CD4-positive, alpha-beta T cell treated with Interleukin-6 at 100 ng/mL for 8 hours (primary cell): ENCODE results near the gene BCL11A.
"Not testable (repeated sequence)": the region's sequence is repeated elsewhere in the genome, so short reads cannot be mapped to it uniquely, and the experiment has no call there.

Source experiments
- DNase-seq: peaks from one replicate; pipeline ENCODE4 v3.0.0-alpha.2; 2020; ENCODE audit warnings: mixed read lengths, low spot score

BCL11A gene

GRCh38 chr2:60432035-60432601, 121.3 kb downstream of the BCL11A start:
- DNase-seq = no peak

GRCh38 chr2:60429681-60430080, 123.8 kb downstream of the BCL11A start:
- DNase-seq = no peak

- no peak for DNase-seq
Observed at GRCh38 chr2:60426880-60427279, 126.6 kb downstream of the BCL11A start.

DNA sequence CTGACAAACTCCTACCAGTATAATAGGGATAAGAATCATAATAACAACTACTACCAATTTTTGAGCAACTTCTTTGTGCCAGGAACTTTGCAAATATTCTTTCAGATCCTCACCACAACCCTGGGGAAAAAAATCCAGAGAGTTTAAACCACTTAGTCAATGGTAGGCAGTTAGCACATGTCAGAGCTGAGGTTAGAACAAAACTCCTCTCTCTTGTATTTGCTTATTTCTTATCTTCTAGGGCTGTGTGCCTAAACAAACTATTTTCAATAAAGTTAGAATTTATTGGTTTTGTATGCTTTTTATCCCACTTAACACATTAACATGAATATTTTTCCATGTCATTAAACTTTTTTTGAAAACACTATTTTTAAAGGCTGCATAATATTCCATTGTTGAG, 127.1 kb downstream of the BCL11A start:
- DNase-seq = no peak

GRCh38 chr2:60424233-60424632, 129.2 kb downstream of the BCL11A start:
- DNase-seq = no peak

GRCh38 chr2:60423505-60423904, 129.9 kb downstream of the BCL11A start:
- no peak for DNase-seq

DNA sequence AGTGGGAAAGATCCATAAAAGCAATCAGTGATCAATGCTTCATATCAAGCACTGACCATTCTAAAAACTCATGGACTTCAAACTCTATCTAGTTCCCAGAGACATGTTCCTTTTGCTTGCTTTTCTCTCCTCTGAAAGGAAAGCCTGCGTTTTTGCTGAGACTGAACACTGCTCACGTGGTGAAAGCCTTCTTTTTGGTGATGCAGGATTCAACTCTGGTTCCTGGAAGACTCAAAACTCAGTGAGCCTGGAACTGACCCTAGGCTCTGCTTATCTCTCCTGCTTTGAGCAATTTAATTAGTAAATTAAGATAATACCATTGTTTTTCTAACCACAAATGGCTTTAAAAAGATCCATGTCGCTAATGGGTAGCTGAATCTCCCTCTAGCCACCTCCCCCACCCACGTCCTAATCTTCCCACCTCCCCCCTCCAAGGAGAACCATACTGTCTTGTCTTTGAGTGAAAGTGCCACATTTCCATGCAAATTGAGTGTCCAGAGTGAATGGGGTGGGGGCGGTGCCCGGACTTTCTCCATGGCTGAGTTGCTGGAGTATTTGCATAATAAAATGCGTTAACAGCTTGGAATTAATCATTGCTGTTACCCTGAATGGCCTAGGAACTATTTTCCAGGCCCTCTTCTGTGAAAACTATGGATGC, 130.5 kb downstream of the BCL11A start:
- no peak for DNase-seq

DNA sequence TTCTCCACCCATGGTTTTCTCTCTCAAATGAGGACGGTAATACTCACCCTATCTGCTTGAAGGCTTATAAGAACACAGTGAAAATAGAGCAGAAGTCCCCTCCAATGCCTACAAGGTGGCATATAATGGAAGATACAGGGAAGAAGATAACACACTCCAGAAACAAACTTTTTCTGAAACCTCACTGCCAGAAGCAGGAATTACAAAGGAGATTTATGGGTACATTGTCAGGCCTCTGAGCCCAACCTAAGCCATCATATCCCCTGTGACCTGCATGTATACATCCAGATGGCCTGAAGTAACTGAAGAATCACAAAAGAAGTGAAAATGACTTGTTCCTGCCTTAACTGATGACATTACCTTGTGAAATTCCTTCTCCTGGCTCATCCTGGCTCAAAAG, 136.2 kb downstream of the BCL11A start:
- DNase-seq = not testable (repeated sequence)

DNA sequence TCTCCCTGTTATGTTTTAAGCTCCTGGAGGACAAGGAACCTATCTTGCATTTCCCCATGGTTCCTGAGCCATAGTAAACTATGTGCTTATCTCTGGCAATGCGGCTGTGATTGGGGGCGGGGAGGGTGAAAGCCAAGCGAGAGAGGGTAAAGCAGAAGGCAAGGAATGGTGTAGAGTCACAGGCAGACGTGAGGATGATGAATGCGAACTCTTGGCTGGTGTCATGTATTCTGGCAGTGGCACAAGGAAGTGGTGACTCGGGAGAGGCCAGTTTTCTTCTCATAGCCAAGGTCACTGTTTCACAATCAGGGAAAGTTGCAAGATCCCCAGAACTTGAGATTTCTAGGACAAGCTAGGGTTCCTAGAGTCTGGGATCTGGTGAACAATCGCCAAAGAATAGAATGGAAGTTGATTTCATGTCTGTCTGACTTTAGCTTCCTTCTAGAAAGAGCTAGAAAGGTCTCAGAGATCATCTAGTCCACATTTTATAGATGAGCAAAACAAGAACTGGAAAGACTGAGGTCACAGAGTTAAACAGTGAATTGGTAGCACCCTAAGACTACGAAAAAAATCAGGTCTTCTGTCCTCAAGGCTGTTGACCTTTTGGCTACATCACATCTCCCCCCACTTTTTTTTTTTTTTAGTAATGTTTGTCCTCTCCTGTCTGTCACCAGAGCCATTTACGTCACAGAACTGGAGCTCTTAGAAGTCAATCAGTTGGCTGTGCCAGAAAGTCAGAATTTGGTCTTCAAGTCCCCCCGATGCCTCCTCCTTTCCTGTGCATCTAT, 137.0 kb downstream of the BCL11A start:
- no peak for DNase-seq

DNA sequence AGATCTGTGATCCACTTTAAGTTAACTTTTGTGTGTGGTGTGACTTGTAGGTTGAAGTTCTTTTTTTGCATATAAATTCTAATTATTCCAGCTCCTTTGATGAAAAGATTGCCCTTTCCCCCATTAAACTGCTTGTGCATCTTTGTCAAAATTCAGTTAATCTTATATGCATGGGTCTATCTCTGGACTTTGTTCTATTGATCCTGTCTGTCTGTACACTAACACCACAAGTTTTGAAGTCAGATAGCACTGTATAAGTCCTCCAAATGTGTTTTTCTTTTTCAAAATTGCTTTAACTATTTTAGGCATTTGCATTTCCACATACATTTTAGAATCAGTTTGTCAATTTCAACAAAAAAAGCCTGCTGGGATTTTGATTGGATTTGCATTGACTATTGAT, 137.6 kb downstream of the BCL11A start:
- no peak for DNase-seq

- DNase-seq = no peak
Observed at GRCh38 chr2:60414495-60415138, 138.8 kb downstream of the BCL11A start.

- DNase-seq = no peak
Observed at GRCh38 chr2:60413814-60414168, 139.7 kb downstream of the BCL11A start.

- DNase-seq = no peak
Observed at GRCh38 chr2:60413069-60413813, 140.2 kb downstream of the BCL11A start.

DNA sequence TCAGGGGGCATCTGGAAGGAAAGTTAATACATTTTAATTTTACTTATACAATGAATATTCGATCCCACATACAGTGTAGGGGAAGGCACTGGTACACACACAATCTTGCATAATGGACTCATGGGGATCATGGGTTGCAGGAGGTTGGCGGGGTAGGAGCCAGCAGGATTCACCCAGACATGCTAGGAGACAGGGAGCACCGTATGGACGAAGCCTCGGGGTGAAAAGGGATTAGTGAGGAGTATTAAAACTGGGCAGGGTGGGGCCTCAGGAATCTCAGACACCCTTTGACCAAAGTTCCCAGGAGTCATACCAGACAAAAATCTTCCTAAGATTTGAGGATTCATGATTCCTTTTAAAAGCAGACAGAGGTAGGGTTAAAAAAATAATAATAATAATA, 140.8 kb downstream of the BCL11A start:
- no peak for DNase-seq

- DNase-seq = no peak
Observed at GRCh38 chr2:60412027-60412426, 141.4 kb downstream of the BCL11A start.

DNA sequence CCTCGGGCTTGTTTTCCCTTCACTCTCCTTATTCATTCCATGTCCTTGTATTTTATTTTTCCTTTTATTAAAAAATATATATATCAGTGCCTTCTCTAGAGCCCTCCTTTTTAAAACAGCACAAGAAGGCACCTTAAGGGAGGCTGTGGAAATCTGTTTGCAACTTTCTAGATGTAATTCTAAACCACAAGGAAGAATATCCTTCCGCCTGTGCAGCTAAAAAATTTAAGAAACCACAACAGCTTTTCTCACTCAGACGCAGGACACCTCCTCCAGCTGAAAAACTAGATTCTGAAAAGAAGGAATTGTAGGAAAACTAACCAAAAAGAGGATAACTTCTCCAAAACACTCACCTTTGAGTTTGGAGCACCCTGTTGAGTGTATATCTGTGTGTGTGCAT, 142.2 kb downstream of the BCL11A start:
- DNase-seq = no peak

GRCh38 chr2:60410456-60411146, 142.9 kb downstream of the BCL11A start:
- no peak for DNase-seq

- DNase-seq = no peak
Observed at GRCh38 chr2:60409531-60409871, 144.0 kb downstream of the BCL11A start.

GRCh38 chr2:60408811-60409530, 144.5 kb downstream of the BCL11A start:
- DNase-seq = no peak

GRCh38 chr2:60408207-60408606, 145.2 kb downstream of the BCL11A start:
- DNase-seq = no peak

GRCh38 chr2:60407398-60407797, 146.1 kb downstream of the BCL11A start:
- no peak for DNase-seq
